NT2/D1 (cell line): ENCODE measurements around the gene UBA3.

Experiments
- DNase-seq: peaks from one replicate; pipeline ENCODE4 v3.0.0-alpha.2; 2011; ENCODE audit warnings: low read depth, low spot score
- H3K27me3 ChIP-seq: 2 replicates; pipeline ENCODE4 v1.6.0; 2011; ENCODE audit warnings: mild to moderate bottlenecking; ENCODE audit not compliant: insufficient read length, insufficient read depth
- H3K36me3 ChIP-seq: 2 replicates; pipeline ENCODE4 v1.6.1; 2011; ENCODE audit warnings: mild to moderate bottlenecking, low read length, mixed read lengths; ENCODE audit not compliant: insufficient read depth, insufficient read length
- H3K4me1 ChIP-seq: 2 replicates; pipeline ENCODE4 v1.5.1; 2011; ENCODE audit not compliant: insufficient read depth, insufficient read length
- H3K4me3 ChIP-seq: 2 replicates; pipeline ENCODE4 v1.5.1; 2011; ENCODE audit warnings: low read depth; ENCODE audit not compliant: insufficient read length
- H3K9ac ChIP-seq: 2 replicates; pipeline ENCODE4 v1.6.0; 2011; ENCODE audit warnings: low read depth; ENCODE audit not compliant: insufficient read length
- H3K9me3 ChIP-seq: 2 replicates; pipeline ENCODE4 v1.5.1; 2011; ENCODE audit warnings: mild to moderate bottlenecking, low read length; ENCODE audit not compliant: insufficient read depth
- SUZ12 ChIP-seq: IDR thresholded peaks from 2 replicates; pipeline ENCODE4 v1.6.1; 2011; ENCODE audit not compliant: insufficient read length, insufficient read depth; ENCODE audit errors: extremely low read depth
- YY1 ChIP-seq: IDR thresholded peaks from 2 replicates; pipeline ENCODE4 v1.6.1; 2011; ENCODE audit not compliant: insufficient read length, insufficient read depth
- ZNF274 ChIP-seq: IDR thresholded peaks from 2 replicates; pipeline ENCODE4 v1.6.1; 2011; ENCODE audit warnings: mild to moderate bottlenecking, low read depth, low read length

The UBA3 gene

DNA sequence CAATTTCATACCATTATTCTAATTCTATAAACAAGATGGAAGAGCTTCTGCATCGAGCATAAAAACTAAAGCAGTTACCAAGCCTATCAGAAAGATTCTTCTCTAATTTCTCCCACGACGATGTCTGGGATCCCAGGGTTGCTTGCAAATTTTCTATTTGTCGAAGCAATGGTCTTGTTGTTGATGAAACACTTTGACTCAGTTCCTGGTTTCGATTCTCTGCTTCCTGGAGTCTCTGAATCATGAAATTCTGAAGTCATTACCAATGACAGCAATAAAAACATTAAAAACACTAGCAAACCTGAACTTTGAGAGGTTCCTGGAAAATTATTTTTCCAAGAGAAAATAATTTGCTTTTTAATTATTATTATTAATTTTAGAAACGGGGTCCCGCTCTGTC lies 46.7 kb downstream of the UBA3 start:
- Histone ChIP-seq H3K4me1 (no peaks in the 10 kb centered on the region), H3K4me3 (no peak overlapping the region), H3K36me3 (peaks cover 83% of the 10 kb centered on the region), H3K9ac (no peak overlapping the region), H3K27me3 (no peaks in the 10 kb centered on the region), H3K9me3 (no peaks in the 10 kb centered on the region)
- DNase-seq = no peak
- TF ChIP-seq YY1 (no peak), ZNF274 (no peak), SUZ12 (no peak)

DNA sequence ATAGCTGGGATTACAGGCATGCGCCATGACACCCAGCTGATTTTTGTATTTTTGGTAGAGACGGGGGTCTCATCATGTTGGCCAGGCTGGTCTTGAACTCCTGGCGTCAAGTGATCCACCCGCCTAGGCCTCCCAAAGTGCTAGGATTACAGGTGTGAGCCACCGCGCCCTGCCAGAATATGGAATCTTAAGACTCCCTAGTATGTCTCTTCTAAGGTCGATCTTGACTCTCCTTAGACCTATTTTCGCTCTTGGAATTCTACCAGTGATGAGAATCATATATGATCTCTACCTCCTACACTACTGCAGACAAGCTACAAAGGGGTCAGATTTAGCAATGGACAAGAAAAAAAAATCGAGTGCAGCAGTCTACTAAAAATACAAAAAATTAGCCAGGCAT lies 47.4 kb downstream of the UBA3 start:
- peaks cover 83% of the 10 kb centered on the region for H3K36me3 ChIP-seq

DNA sequence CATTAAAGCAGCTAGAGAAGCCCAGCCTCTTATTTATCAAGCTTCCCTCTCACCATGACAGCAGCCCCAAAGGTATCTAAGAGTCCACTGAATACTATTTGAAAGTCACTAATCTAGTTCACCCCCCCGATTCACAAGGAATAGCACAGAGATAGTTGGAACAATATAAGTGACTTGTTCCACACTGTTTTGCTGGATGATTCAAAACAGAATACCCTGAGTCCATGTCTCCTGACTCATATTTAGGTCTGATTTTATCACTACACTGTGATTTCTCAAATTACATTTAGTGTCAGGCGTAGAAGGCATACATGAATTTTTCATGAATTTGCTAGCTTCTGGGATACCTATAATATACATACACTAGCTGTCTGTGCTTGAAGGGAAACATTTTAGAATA lies 48.0 kb downstream of the UBA3 start:
- DNase-seq = no peak
- TF ChIP-seq YY1 (no peak), ZNF274 (no peak), SUZ12 (no peak)
- Histone ChIP-seq H3K4me3 (no peak overlapping the region), H3K9ac (no peak overlapping the region), H3K4me1 (no peaks in the 10 kb centered on the region), H3K36me3 (peaks cover 85% of the 10 kb centered on the region), H3K27me3 (no peaks in the 10 kb centered on the region), H3K9me3 (no peaks in the 10 kb centered on the region)

More for the DNA sequence above, 47.4 kb downstream of the UBA3 start:
- no peak for DNase-seq
- no peaks in the 10 kb centered on the region for H3K4me1 ChIP-seq
- H3K27me3 ChIP-seq = no peaks in the 10 kb centered on the region
- TF ChIP-seq YY1 (no peak), ZNF274 (no peak), SUZ12 (no peak)
- H3K9ac ChIP-seq = no peak overlapping the region
- no peak overlapping the region for H3K4me3 ChIP-seq
- H3K9me3 ChIP-seq = no peaks in the 10 kb centered on the region

DNA sequence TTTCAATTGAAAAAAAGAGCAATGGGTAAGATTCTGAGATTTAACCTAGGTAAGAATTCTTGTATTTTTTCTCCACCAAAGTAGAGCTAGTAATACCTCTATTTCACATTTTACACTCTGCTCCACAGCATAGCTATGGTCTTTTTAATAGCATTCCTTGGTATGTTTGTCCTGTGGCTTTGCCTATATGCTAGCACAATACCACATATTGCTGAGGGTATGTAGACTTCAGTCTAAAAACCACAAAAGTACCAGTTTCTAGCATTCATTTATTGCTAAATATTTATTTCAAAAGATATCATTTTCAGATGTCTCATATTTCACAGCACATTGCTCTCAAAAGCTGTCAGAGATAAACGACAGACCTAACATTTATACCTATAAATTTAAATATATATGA lies 48.5 kb downstream of the UBA3 start:
- Histone ChIP-seq H3K4me1 (no peaks in the 10 kb centered on the region), H3K9me3 (no peaks in the 10 kb centered on the region), H3K36me3 (peaks cover 86% of the 10 kb centered on the region), H3K27me3 (no peaks in the 10 kb centered on the region), H3K4me3 (no peak overlapping the region), H3K9ac (no peak overlapping the region)
- TF ChIP-seq ZNF274 (no peak), YY1 (no peak), SUZ12 (no peak)
- DNase-seq = no peak

DNA sequence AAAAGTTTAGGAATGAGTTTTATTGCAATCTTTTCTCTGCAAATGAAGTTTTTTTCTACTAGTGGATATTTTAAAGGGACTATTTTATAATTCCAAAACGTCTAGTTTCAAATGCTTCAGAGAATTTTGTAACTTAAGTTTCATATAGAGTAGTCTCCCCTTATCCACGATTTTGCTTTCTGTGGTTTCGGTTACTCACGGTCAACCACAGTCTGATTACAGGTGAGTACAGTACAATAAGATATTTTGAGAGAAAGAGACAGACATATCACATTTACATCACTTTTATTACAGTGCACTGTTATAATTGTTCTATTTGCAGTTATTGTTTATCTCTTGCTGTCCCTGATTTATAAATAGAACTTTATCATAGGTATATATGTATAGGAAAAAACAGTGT lies 59.3 kb downstream of the UBA3 start:
- peaks cover 64% of the 10 kb centered on the region for H3K36me3 ChIP-seq
- H3K9me3 ChIP-seq = no peaks in the 10 kb centered on the region
- H3K27me3 ChIP-seq = no peaks in the 10 kb centered on the region
- TF ChIP-seq ZNF274 = no peak
- no peak for TF ChIP-seq YY1
- TF ChIP-seq SUZ12 = no peak
- H3K4me1 ChIP-seq = no peaks in the 10 kb centered on the region
- DNase-seq = no peak
- H3K9ac ChIP-seq = no peak overlapping the region
- no peak overlapping the region for H3K4me3 ChIP-seq

DNA sequence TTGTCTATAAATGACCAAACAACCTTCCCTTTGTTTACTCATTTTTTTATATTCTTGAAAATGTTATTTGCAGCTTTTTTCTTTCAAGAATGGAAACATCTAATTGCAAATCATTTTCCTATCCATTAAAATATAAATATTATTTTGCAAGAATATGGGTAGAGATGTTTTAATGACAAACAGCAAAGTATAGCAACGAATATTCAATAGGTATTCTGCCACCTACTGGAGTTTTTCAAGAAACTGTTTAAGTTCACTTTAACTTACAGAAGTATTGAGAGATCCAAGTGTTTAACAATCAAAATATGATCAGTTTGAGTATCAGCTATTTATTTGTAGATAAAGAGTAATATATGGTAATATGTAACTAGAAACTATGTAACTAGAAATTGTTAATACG lies 59.7 kb downstream of the UBA3 start:
- H3K9me3 ChIP-seq = no peaks in the 10 kb centered on the region
- H3K9ac ChIP-seq = no peak overlapping the region
- TF ChIP-seq SUZ12 (no peak), ZNF274 (no peak), YY1 (no peak)
- no peak for DNase-seq
- no peaks in the 10 kb centered on the region for H3K27me3 ChIP-seq
- H3K4me3 ChIP-seq = no peak overlapping the region
- peaks cover 60% of the 10 kb centered on the region for H3K36me3 ChIP-seq
- H3K4me1 ChIP-seq = no peaks in the 10 kb centered on the region

DNA sequence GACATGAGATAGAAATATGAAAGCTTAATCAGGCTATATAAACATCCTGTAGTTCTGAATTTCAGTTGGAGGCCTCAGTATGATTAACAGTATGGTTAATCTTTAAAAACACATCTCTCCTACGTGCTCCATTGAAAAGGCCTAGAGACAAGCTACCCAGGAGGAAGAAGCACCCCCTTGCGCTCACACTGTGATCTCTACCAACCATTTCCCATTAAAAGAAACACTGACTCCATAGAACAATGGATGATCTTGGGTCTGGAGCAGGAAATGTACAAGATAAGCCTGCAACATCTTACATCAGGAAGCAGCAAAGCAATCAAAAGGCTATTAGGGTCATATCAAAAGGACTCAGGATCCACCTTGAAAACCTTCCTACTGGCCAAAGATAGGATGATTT lies 63.3 kb downstream of the UBA3 start:
- H3K4me1 ChIP-seq = no peaks in the 10 kb centered on the region
- DNase-seq = no peak
- H3K36me3 ChIP-seq = peaks cover 32% of the 10 kb centered on the region
- peaks cover 5% of the 10 kb centered on the region for H3K27me3 ChIP-seq
- H3K9ac ChIP-seq = no peak overlapping the region
- TF ChIP-seq SUZ12 (no peak), YY1 (no peak), ZNF274 (no peak)
- H3K9me3 ChIP-seq = no peaks in the 10 kb centered on the region
- H3K4me3 ChIP-seq = no peak overlapping the region

DNA sequence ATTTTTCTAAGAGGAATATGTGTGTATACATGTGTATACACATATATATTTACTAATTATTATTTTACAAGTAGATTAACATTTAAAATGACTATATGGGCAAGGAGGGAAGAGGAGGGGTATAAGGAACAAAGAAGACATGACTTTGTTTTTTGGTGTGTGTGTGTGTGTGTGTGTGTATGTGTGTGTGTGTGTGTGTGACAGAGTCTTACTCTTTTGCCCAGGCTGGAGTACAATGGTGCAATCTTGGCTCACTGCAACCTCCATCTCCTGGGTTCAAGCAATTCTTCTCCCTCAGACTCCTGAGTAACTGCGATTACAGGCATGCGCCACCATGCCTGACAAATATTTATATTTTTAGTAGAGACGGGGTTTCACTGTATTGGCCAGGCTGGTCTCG lies 64.1 kb downstream of the UBA3 start:
- Histone ChIP-seq H3K27me3 (peaks cover 5% of the 10 kb centered on the region), H3K36me3 (peaks cover 35% of the 10 kb centered on the region), H3K9me3 (no peaks in the 10 kb centered on the region), H3K4me3 (no peak overlapping the region), H3K9ac (no peak overlapping the region), H3K4me1 (no peaks in the 10 kb centered on the region)
- no peak for DNase-seq
- TF ChIP-seq SUZ12 (no peak), YY1 (no peak), ZNF274 (no peak)
